ENCODE measurements around the gene TEX13C. TPM values are rescaled to one million over a fixed set of nuclear protein-coding genes. Genes with fewer than 3 reads are reported as not detected.

The TEX13C gene
- polyA plus RNA-seq: not detected
- long read RNA-seq, donor 1: 0 reads
- long read RNA-seq, donor 2: 0 reads
- long read RNA-seq, donor 3: 0 reads
- long read RNA-seq, donor 4: 0 reads
- long read RNA-seq, donor 5: 0 reads
- long read RNA-seq, donor 6: 0 reads
- long read RNA-seq, donor 7: 0 reads
- long read RNA-seq, donor 8: 0 reads
- long read RNA-seq, donor 9: 0 reads
- long read RNA-seq, donor 10: 0 reads

GRCh38 chrX:125319646-125320521 is at the start of gene TEX13C:
TEX13C (plus strand) TSS chrX:125319871; CDS start chrX:125320120, 249 bp downstream.
- Histone ChIP-seq H3K27ac (ENCODE audit: low read depth in 1 of 3, low read length in 2 of 3) (no peak within 1 kb of the TSS), H3K4me3 (ENCODE audit: low read depth in 1 of 3, low read length in 3 of 3) (no peak within 1 kb of the TSS), H3K27me3 (ENCODE audit: control insufficient read depth in 3 of 3, insufficient read depth in 3 of 3, low read length in 3 of 3) (no peaks in the 10 kb centered on the region), H3K36me3 (ENCODE audit: control insufficient read depth in 3 of 3, insufficient read depth in 2 of 3, low read depth in 1 of 3, low read length in 3 of 3) (no peaks in the 10 kb centered on the region), H3K4me1 (ENCODE audit: control insufficient read depth in 3 of 3, insufficient read depth in 2 of 3, low read depth in 1 of 3, low read length in 2 of 3) (no peaks in the 10 kb centered on the region), H3K9me3 (ENCODE audit: control insufficient read depth in 2 of 2, insufficient read depth in 1 of 2, low read depth in 1 of 2, low read length in 1 of 2) (peaks cover 0 to 2% of the 10 kb centered on the region in 2 donors)
- no peak for DNase-seq
- no peak for FAIRE-seq
- 95 to 96% (median 96%) methylated on average over 33 to 45 of the region's 45 CpGs for WGBS, 3 donors

DNA sequence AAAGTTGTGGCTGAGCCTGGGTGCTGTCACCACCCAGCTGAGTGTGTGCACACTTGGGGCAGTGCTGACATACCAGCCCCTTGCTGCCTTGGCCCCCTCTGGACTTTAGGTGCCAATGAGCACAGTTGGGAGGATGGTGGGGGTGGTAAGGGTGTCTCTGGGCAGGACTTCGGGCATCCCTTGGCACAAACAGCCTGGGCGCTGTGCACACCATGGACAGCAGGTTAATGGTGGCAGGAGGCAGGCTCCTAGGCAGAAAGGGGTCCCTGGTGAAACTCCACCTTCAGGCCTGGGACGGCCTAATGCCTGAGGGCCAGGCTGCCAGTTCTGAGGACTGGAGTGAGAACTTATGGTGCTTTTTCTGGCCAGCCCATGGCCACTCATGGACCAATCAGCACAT is 32.4 kb upstream of the TEX13C start:
- Histone ChIP-seq H3K9me3 (ENCODE audit: control insufficient read depth in 2 of 2, insufficient read depth in 1 of 2, low read depth in 1 of 2, low read length in 1 of 2) (no peaks in the 10 kb centered on the region), H3K4me1 (ENCODE audit: control insufficient read depth in 3 of 3, insufficient read depth in 2 of 3, low read depth in 1 of 3, low read length in 2 of 3) (no peaks in the 10 kb centered on the region), H3K27ac (ENCODE audit: low read depth in 1 of 3, low read length in 2 of 3) (no peak overlapping the region), H3K4me3 (ENCODE audit: low read depth in 1 of 3, low read length in 3 of 3) (no peak overlapping the region), H3K36me3 (ENCODE audit: control insufficient read depth in 3 of 3, insufficient read depth in 2 of 3, low read depth in 1 of 3, low read length in 3 of 3) (no peaks in the 10 kb centered on the region), H3K27me3 (ENCODE audit: control insufficient read depth in 3 of 3, insufficient read depth in 3 of 3, low read length in 3 of 3) (no peaks in the 10 kb centered on the region)
- DNase-seq: no peak
- 80 to 86% (median 81%) methylated on average over 2 to 3 of the region's 3 CpGs for WGBS, 3 donors
- no peak for FAIRE-seq

GRCh38 chrX:125288343-125288742 is 31.3 kb upstream of the TEX13C start:
- no peak for FAIRE-seq
- DNase-seq: no peak
- Histone ChIP-seq H3K4me3 (ENCODE audit: low read depth in 1 of 3, low read length in 3 of 3) (no peak overlapping the region), H3K36me3 (ENCODE audit: control insufficient read depth in 3 of 3, insufficient read depth in 2 of 3, low read depth in 1 of 3, low read length in 3 of 3) (no peaks in the 10 kb centered on the region), H3K27me3 (ENCODE audit: control insufficient read depth in 3 of 3, insufficient read depth in 3 of 3, low read length in 3 of 3) (no peaks in the 10 kb centered on the region), H3K27ac (ENCODE audit: low read depth in 1 of 3, low read length in 2 of 3) (no peak overlapping the region), H3K4me1 (ENCODE audit: control insufficient read depth in 3 of 3, insufficient read depth in 2 of 3, low read depth in 1 of 3, low read length in 2 of 3) (no peaks in the 10 kb centered on the region), H3K9me3 (ENCODE audit: control insufficient read depth in 2 of 2, insufficient read depth in 1 of 2, low read depth in 1 of 2, low read length in 1 of 2) (no peaks in the 10 kb centered on the region)
- WGBS, 3 donors: 81 to 96% (median 88%) methylated on average over 5 of the region's 5 CpGs

DNA sequence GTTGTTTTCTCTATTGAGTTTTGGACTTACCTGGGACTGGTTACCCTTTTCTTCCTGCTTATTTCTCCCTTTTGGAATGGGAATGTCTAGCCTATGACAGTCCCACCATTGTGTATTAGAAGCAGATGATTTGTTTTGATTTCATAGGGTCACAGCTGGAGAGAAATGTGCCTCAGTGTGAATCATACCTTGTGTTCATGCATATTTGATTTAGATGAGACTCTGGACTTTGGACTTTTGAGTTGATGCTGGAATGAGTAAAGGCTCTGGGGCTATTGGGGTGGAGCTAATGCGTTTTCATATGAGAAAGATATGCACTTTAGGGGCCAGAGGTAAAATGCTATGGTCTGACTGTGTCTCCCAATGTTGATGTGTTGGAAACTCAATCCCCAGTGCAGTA is 30.5 kb upstream of the TEX13C start:
- peak in 1 of 2 donors; percentile 1 for DNase-seq
- no peaks in the 10 kb centered on the region for H3K9me3 ChIP-seq (ENCODE audit: control insufficient read depth in 2 of 2, insufficient read depth in 1 of 2, low read depth in 1 of 2, low read length in 1 of 2)
- FAIRE-seq: no peak
- 20 to 54% (median 20%) methylated on average over 1 of the region's 1 CpG for WGBS, 3 donors
- no peak overlapping the region for H3K4me3 ChIP-seq (ENCODE audit: low read depth in 1 of 3, low read length in 3 of 3)
- no peak overlapping the region for H3K27ac ChIP-seq (ENCODE audit: low read depth in 1 of 3, low read length in 2 of 3)
- no peaks in the 10 kb centered on the region for H3K4me1 ChIP-seq (ENCODE audit: control insufficient read depth in 3 of 3, insufficient read depth in 2 of 3, low read depth in 1 of 3, low read length in 2 of 3)
- H3K27me3 ChIP-seq (ENCODE audit: control insufficient read depth in 3 of 3, insufficient read depth in 3 of 3, low read length in 3 of 3): no peaks in the 10 kb centered on the region
- no peaks in the 10 kb centered on the region for H3K36me3 ChIP-seq (ENCODE audit: control insufficient read depth in 3 of 3, insufficient read depth in 2 of 3, low read depth in 1 of 3, low read length in 3 of 3)

DNA sequence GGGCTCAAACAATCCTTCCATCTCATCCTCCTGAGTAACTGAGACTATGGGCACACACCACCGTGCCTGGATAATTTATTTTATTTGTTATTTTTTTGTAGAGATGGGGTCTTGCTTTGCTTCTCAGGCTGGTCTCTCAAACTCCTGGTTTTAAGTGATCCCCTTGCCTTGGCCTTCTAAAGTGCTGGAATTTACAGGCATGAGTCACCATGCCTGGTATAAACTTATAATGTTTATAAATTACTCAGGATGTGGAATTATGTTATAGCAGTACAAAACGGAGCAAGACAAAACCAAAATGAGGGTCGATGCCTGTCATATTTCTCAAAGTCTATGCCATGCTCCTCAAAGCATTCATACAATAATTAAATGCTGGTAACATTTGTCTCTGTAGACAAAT is 29.8 kb upstream of the TEX13C start:
- no peak for FAIRE-seq
- H3K4me3 ChIP-seq (ENCODE audit: low read depth in 1 of 3, low read length in 3 of 3): no peak overlapping the region

DNA sequence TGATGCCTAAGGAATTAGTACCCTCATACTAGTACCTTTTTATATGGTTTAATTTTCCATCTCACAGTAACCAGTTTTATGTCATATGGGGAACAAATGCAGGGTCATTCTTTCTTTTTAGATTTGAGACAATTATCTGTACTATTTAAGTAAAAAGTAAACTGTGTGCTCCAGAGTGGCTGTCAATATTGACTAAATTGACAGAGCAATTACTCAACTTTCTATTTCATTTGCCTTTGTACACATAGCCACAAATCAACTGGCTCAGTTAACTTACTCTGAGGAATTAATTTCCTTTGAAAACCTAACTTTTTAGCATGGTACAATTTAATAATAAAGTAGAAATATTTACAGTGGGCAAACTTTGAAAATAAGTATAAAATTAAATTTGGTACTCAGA is 28.5 kb upstream of the TEX13C start:
- no peak for FAIRE-seq

More for the DNA sequence above, 29.8 kb upstream of the TEX13C start:
- 65 to 86% (median 74%) methylated on average over 3 of the region's 3 CpGs for WGBS, 3 donors
- no peaks in the 10 kb centered on the region for H3K4me1 ChIP-seq (ENCODE audit: control insufficient read depth in 3 of 3, insufficient read depth in 2 of 3, low read depth in 1 of 3, low read length in 2 of 3)
- no peaks in the 10 kb centered on the region for H3K27me3 ChIP-seq (ENCODE audit: control insufficient read depth in 3 of 3, insufficient read depth in 3 of 3, low read length in 3 of 3)
- no peaks in the 10 kb centered on the region for H3K36me3 ChIP-seq (ENCODE audit: control insufficient read depth in 3 of 3, insufficient read depth in 2 of 3, low read depth in 1 of 3, low read length in 3 of 3)
- no peak for DNase-seq
- no peak overlapping the region for H3K27ac ChIP-seq (ENCODE audit: low read depth in 1 of 3, low read length in 2 of 3)
- no peaks in the 10 kb centered on the region for H3K9me3 ChIP-seq (ENCODE audit: control insufficient read depth in 2 of 2, insufficient read depth in 1 of 2, low read depth in 1 of 2, low read length in 1 of 2)

GRCh38 chrX:125293850-125294780 is 25.6 kb upstream of the TEX13C start:
- Histone ChIP-seq H3K4me3 (ENCODE audit: low read depth in 1 of 3, low read length in 3 of 3) (no peak overlapping the region), H3K36me3 (ENCODE audit: control insufficient read depth in 3 of 3, insufficient read depth in 2 of 3, low read depth in 1 of 3, low read length in 3 of 3) (no peaks in the 10 kb centered on the region), H3K9me3 (ENCODE audit: control insufficient read depth in 2 of 2, insufficient read depth in 1 of 2, low read depth in 1 of 2, low read length in 1 of 2) (no peaks in the 10 kb centered on the region), H3K4me1 (ENCODE audit: control insufficient read depth in 3 of 3, insufficient read depth in 2 of 3, low read depth in 1 of 3, low read length in 2 of 3) (no peaks in the 10 kb centered on the region), H3K27ac (ENCODE audit: low read depth in 1 of 3, low read length in 2 of 3) (no peak overlapping the region), H3K27me3 (ENCODE audit: control insufficient read depth in 3 of 3, insufficient read depth in 3 of 3, low read length in 3 of 3) (no peaks in the 10 kb centered on the region)
- 19 to 65% (median 25%) methylated on average over 1 of the region's 1 CpG for WGBS, 3 donors
- FAIRE-seq (no peak), DNase-seq (no peak)

More for the DNA sequence above, 28.5 kb upstream of the TEX13C start:
- Histone ChIP-seq H3K27ac (ENCODE audit: low read depth in 1 of 3, low read length in 2 of 3) (no peak overlapping the region), H3K4me1 (ENCODE audit: control insufficient read depth in 3 of 3, insufficient read depth in 2 of 3, low read depth in 1 of 3, low read length in 2 of 3) (no peaks in the 10 kb centered on the region), H3K4me3 (ENCODE audit: low read depth in 1 of 3, low read length in 3 of 3) (no peak overlapping the region), H3K9me3 (ENCODE audit: control insufficient read depth in 2 of 2, insufficient read depth in 1 of 2, low read depth in 1 of 2, low read length in 1 of 2) (no peaks in the 10 kb centered on the region), H3K27me3 (ENCODE audit: control insufficient read depth in 3 of 3, insufficient read depth in 3 of 3, low read length in 3 of 3) (no peaks in the 10 kb centered on the region), H3K36me3 (ENCODE audit: control insufficient read depth in 3 of 3, insufficient read depth in 2 of 3, low read depth in 1 of 3, low read length in 3 of 3) (no peaks in the 10 kb centered on the region)
- DNase-seq: no peak

DNA sequence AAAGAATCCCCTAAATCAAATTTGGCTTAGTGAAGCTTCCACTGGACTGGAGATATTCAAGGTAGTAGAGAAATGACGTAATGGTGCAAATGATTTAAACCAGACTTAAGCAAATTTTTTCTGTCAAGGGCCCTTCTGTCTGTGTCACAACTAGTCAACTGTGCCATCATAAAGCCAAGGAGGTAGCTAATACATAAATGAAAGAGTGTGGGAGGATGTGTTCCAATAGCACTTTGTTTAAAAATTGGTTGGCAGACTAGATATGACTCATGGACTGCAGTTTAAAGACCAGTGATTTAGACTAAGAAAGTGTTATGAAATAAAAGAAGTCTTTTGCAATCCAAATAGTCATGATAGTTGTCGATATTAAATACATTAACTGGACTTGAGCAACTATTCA is 24.3 kb upstream of the TEX13C start:
- no peak overlapping the region for H3K4me3 ChIP-seq (ENCODE audit: low read depth in 1 of 3, low read length in 3 of 3)
- no peaks in the 10 kb centered on the region for H3K36me3 ChIP-seq (ENCODE audit: control insufficient read depth in 3 of 3, insufficient read depth in 2 of 3, low read depth in 1 of 3, low read length in 3 of 3)
- no peak overlapping the region for H3K27ac ChIP-seq (ENCODE audit: low read depth in 1 of 3, low read length in 2 of 3)
- FAIRE-seq (no peak), DNase-seq (no peak)
- no peaks in the 10 kb centered on the region for H3K9me3 ChIP-seq (ENCODE audit: control insufficient read depth in 2 of 2, insufficient read depth in 1 of 2, low read depth in 1 of 2, low read length in 1 of 2)
- no peaks in the 10 kb centered on the region for H3K27me3 ChIP-seq (ENCODE audit: control insufficient read depth in 3 of 3, insufficient read depth in 3 of 3, low read length in 3 of 3)
- WGBS, 3 donors: 69 to 71% (median 70%) methylated on average over 2 of the region's 2 CpGs
- no peaks in the 10 kb centered on the region for H3K4me1 ChIP-seq (ENCODE audit: control insufficient read depth in 3 of 3, insufficient read depth in 2 of 3, low read depth in 1 of 3, low read length in 2 of 3)
